HG03521 (cell line): ENCODE results near the gene CLEC20A.

Experiments
- ATAC-seq: cut with Tn5 transposase; IDR thresholded peaks from one replicate; pipeline ENCODE4 v1.9.1; 2021; ENCODE audit warnings: mild to moderate bottlenecking, moderate library complexity; ENCODE audit not compliant: unreplicated experiment

Gene CLEC20A

DNA sequence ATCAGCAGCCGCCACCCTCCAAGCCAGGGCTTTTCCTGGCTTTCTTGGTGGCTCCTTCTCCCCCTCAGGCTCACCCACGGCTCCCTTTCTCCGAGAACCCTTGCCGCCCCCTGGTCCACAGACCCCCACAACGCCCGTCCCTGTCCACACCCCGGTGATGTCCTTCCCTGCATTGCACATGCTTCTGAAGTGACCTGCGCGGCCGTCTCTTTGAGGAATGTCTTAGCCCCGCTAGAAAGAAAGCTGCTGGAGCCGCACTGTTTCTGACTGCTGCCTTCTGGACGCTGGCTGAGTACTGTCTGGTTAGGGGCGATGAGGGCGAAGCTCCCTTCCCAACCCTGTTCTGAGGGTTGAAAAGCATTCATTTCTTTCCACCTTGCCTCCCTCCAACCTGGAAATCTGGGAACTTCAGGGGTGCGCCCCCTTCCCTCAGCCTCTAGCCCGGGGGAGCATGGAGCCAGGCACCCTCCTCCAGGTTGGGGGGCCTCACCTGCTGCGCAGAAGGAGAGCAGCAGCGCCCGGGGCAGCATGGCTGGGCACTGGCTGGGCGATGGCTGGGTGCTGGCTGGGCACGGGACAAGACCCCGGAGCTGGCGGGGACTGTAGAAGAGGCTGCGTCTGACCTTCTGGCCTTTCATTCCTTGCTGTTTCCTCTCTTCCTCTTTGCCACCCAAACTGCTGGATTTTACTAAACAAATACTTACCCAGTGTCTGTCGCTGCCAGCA lies at the start of gene CLEC20A:
CLEC20A (minus strand) TSS at position 555 of the 726 bp plus-strand sequence; CDS start at position 530, 25 bp downstream.
- no peak for ATAC-seq

DNA sequence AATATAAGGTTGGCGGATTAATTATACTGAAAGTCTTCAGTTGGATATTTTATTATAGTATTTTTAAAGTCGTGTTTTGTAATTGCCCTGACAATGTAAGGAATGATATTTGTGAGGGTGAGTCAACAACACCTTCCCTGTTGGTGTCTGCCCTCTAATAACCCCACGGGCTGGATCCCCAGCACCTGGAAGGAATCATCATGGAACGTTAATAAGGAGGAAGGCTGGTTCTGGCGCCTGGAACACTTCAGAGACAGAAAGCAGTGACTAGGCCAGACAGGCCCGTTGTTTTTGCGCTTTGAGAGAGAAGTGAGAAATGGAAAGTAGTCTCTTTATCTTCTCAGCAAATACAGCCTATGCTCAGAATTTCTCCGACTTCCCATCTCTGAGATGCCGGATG lies 47.8 kb upstream of the CLEC20A start:
- ATAC-seq = no peak

- ATAC-seq = peak; percentile 28
Observed at GRCh38 chr1:178543290-178543607, 46.5 kb upstream of the CLEC20A start.

DNA sequence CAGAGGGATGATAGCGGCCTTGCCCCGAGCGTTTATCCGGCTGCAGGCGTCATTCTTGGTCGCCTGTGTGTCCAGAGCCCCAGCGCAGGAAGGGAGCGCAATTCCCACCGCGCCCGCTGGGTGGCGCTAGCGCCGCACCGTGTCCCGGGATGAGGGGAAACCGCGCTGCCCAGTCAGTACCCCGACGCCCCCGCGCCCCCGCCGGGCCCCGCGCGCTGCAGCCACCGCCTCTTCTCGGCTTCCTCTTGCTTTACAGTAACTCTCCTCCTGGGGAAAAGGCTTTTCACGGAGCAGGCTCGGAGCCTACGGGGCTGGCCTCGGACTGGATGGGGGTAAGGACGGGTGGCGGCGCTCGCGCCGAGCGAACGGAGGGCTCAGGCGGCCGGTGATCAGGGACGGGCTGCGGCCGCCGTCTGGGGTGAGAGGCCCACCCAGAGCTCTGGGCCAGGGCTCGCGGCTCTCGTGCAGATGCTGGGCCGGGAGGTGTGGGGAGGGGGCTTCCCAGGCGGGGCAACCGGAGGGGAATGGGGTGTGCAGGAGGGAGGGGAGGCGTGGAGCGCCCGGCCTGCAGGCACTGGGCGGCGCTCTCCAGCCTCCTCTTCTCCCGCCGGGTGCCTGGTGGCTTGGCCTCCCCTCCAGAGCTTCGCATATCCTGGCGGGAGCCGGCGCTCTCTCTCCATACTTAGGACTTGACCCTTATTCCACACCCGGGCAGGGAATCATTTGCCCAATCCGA lies 46.0 kb upstream of the CLEC20A start:
- ATAC-seq = peak; percentile 74

DNA sequence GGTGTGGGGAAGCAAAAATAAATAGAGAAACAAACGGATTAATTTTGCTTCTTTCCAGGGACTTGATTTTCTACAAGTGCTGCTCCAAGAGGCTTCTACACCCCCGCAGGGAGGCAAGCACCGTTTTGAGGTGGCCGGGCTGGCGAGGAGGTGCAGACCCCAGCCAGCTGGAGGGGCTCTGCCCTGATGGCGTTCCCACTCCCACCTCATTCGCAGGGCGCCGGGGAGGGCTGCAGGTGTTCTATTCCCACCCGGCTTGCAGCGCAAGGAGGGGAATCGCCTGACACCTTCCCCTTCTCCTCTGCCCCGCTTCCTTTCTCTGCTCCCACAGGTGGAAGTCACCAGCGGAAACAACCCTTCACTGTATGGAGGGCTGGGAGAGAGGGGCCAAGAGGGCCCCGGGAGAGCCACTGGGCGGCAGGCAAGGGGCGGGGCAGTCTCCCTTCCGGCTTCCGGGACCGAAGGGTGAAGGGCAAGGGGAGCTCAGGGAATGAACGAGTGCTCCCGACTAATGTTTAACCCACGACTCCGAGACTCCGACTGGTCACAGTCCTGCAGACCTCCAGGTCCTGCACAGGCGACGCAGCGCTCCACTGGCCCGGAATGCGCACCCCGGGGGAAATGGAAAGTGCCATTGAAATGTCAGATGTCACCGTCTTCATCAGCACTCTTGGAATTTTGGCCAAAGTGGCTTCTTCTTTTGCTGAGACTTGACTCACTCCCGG lies 45.2 kb upstream of the CLEC20A start:
- peak; percentile 31 for ATAC-seq

- no peak for ATAC-seq
Observed at GRCh38 chr1:178541379-178541778, 44.6 kb upstream of the CLEC20A start.

DNA sequence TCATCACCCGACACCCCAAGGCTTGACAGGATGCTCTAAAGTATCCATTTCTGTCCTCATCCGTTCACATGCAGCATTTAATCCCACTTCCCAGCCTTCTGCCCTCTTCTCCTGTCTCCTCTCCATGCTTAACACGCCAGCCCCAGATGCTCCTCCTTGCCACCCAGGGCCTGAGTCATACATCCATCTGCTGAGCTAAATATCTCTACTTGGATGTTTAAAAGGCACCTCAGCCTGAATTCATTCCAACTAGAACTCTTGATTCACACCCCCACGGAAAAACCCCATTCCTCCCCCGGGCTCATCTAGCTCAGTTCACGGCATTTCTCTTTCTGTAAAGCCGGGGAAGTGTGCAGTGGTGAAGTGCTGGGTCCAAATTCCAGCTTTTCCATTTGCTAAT lies 43.9 kb upstream of the CLEC20A start:
- no peak for ATAC-seq

DNA sequence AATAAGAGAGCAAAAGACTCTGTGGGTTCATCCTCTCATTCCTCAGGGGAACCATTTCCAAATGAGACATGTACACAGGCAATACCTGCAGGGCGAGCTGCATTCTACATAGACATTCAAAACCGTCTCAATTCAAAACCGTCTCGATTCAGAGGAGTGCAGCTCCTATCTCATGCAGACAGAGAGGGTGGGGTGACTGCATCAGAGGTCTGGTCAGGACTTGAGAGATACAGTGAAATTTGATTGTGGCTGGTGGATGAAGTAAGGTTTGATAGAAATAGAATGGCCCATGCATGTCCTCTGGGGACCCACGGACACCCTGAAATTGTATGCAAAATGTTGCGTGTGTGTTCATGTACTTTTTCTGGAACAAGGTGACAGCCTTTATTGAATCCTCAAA lies 43.4 kb upstream of the CLEC20A start:
- no peak for ATAC-seq

- ATAC-seq = no peak
Observed at GRCh38 chr1:178539291-178539690, 42.5 kb upstream of the CLEC20A start.

- no peak for ATAC-seq
Observed at GRCh38 chr1:178538192-178538916, 41.6 kb upstream of the CLEC20A start.

DNA sequence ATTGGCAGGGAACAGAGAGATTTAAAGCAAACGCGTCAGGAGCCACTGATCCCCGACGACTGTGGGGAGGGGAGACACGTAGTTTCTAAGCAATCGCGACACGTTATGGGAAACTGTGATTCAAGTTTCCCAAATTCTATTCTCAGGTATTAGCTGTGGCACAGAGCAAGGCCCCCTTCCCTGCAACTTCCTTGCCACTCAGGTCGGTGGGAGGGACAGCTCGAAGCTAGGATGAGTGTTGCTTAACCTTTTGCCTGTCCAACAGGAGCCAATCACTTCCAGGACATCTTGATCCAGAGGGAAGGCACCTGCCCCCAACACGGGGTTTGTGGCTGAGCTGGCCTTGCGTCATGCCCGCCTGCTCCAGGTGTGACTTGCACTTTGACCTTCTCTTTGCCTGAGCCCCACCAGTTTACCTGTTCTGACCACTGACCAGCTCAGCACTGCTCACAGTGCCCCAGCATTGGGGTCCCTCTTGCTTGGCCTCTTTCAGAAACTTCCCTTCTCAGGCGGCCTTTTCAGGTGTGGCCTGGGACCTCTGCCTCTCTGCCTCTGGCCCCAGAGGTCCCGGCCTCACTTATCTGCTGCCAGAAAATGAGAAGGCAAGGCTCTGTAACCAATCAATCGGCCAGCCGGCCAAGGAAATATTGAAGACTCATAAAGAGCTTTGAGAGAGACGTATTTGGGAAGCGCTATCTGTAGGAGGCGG lies 40.8 kb upstream of the CLEC20A start:
- ATAC-seq = no peak

- no peak for ATAC-seq
Observed at GRCh38 chr1:178536844-178537371, 40.1 kb upstream of the CLEC20A start.

DNA sequence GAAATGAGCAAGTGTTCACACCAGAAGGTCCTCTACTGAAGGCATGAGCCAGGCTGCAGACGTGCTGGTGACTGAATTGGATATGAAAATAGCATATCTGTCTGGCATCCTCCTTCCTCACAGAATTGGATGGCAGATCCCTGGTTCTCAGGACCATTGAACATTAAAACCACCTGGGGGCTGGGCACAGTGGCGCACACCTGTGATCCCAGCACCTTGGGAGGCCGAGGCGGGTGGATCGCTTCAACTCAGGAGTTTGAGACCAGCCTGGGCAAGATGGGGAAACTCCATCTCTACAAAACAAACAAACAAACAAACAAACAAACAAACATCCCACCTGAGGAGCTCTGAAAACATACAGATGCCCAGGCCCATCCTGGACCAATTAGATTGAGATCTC lies 39.6 kb upstream of the CLEC20A start:
- no peak for ATAC-seq

GRCh38 chr1:178534137-178534868 lies 37.5 kb upstream of the CLEC20A start:
- ATAC-seq = no peak

- ATAC-seq = no peak
Observed at GRCh38 chr1:178533121-178533946, 36.6 kb upstream of the CLEC20A start.

DNA sequence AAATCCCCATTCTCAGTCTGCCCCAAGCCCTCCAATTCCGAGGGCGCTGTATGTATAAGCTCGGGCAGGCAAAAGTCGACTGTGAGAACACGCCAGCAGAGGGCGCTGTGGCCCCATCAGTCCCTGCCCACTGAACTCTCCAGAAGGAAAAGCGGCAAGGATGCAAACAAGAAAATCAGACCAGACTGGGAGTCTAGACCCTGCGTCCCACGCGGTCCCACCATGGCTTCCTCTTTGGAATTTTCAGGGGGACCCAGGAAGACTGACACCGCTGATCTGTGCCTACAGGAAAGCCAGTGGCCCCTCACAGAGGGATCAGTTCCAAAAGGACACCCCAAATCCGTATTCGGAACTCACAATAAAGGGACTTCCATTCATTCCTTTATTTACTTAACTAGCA lies 35.6 kb upstream of the CLEC20A start:
- peak; percentile 55 for ATAC-seq

DNA sequence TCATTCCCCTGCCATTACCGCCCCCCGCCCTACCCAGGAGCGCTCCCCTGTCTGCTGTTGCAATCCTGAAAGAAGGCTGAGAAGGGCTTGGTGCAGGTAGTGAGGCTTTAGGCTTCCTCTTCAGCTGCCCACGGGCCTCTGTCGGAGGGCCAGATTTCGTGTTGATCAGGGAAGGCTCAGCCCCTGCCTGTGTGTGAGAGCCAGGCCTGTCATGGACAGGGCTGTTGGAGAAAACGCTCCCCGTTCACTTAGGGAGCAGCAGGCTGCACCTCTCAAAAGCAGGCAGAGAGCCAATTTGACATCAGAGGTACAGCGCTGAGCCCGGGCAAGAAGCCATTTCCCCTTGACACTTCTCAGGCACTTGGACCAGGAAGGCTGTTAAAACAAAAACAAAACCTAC lies 35.1 kb upstream of the CLEC20A start:
- no peak for ATAC-seq

DNA sequence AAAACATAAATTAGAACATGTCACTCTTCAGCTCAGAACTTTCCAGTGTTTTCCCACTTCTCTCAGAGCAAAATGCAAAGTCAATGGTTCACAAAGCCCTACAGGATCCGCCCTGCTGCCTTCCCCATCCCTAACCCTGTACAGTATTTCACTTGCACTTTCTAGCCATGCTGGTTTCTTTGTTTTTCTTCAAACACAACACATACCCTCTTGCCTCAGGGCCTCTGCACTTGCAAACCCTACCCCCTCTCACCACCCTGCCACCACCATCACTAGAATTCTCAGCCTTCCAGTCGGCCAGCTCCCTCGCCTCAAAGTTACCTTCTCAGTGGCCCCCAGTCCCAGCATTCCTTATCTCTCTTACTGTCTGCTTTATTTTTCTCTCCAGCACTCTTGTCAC lies 33.7 kb upstream of the CLEC20A start:
- ATAC-seq = no peak

GRCh38 chr1:178530037-178530402 lies 33.3 kb upstream of the CLEC20A start:
- no peak for ATAC-seq
